CD14-positive monocyte (primary cell): Measurements from ENCODE around the gene OR4A16. TPM values are rescaled to one million over a fixed set of nuclear protein-coding genes. Genes with fewer than 3 reads are reported as not detected.

Source experiments
- DNase-seq, 3 donors: peaks; one replicate each; pipeline ENCODE4 v3.0.0-alpha.2; 2011 to 2022
- H2AFZ ChIP-seq: 2 replicates; pipeline ENCODE4 v1.6.0; 2012; ENCODE audit warnings: mild to moderate bottlenecking, low read depth, low read length, inconsistent platforms; ENCODE audit not compliant: insufficient read depth, poor library complexity, severe bottlenecking
- H3K27ac ChIP-seq, 2 donors: 1 replicate in 1 of 2; 2 replicates in 1 of 2; pipeline ENCODE4 v1.5.1; 2012 to 2013; ENCODE audit warnings: low read length in 2 of 2, control low read depth in 1 of 2, inconsistent platforms in 1 of 2, low read depth in 1 of 2, mild to moderate bottlenecking in 1 of 2
- H3K27me3 ChIP-seq, 2 donors: one replicate each; pipeline versions ENCODE4 v1.6.0 to v1.6.1; 2011 to 2013; ENCODE audit warnings: low read length in 2 of 2; ENCODE audit not compliant: control insufficient read depth in 2 of 2, insufficient read depth in 2 of 2
- H3K36me3 ChIP-seq, 2 donors: replicated peaks in 1 of 2; 1 replicate in 1 of 2; 2 replicates in 1 of 2; pipeline versions ENCODE4 v1.5.1 to v1.6.1; 2012 to 2013; ENCODE audit warnings: low read length in 2 of 2, control low read depth in 1 of 2, inconsistent platforms in 1 of 2, mild to moderate bottlenecking in 1 of 2; ENCODE audit not compliant: insufficient read depth in 2 of 2, control insufficient read depth in 1 of 2
- H3K4me1 ChIP-seq, 2 donors: 1 replicate in 1 of 2; 2 replicates in 1 of 2; pipeline versions ENCODE4 v1.5.1 to v1.6.1; 2012 to 2013; ENCODE audit warnings: low read length in 2 of 2, control low read depth in 1 of 2, inconsistent platforms in 1 of 2, mild to moderate bottlenecking in 1 of 2, moderate library complexity in 1 of 2; ENCODE audit not compliant: insufficient read depth in 2 of 2, control insufficient read depth in 1 of 2
- H3K4me2 ChIP-seq: replicated peaks from 2 replicates; pipeline ENCODE3; 2012; ENCODE audit warnings: low read length, moderate library complexity, mild to moderate bottlenecking; ENCODE audit not compliant: poor library complexity, severe bottlenecking; ENCODE audit errors: extremely low read depth
- H3K4me3 ChIP-seq, 3 experiments: fragments of 200-600 bp in 1 of 3; sonication (generic) in 1 of 3; replicated peaks in 1 of 3; 1 replicate in 2 of 3; 2 replicates in 1 of 3; pipeline ENCODE4 v1.5.1; 2011 to 2013; ENCODE audit warnings: low read length in 3 of 3, mild to moderate bottlenecking in 3 of 3, control low read depth in 2 of 3, low read depth in 2 of 3, inconsistent platforms in 1 of 3, moderate library complexity in 1 of 3
- H3K79me2 ChIP-seq: 2 replicates; pipeline ENCODE4 v1.6.0; 2012; ENCODE audit warnings: mild to moderate bottlenecking, control low read depth, inconsistent platforms, low read length, moderate library complexity; ENCODE audit not compliant: insufficient read depth
- H3K9ac ChIP-seq: 2 replicates; pipeline ENCODE4 v1.6.0; 2017; ENCODE audit warnings: low read length, mild to moderate bottlenecking; ENCODE audit not compliant: insufficient read depth, poor library complexity, severe bottlenecking
- H3K9me3 ChIP-seq, 2 donors: replicated peaks in 1 of 2; 1 replicate in 1 of 2; 2 replicates in 1 of 2; pipeline versions ENCODE4 v1.5.1 to v1.6.1; 2012 to 2013; ENCODE audit warnings: low read length in 2 of 2, control low read depth in 1 of 2; ENCODE audit not compliant: control insufficient read depth in 1 of 2, insufficient read depth in 1 of 2
- H4K20me1 ChIP-seq: 2 replicates; pipeline ENCODE4 v1.6.0; 2012; ENCODE audit warnings: mild to moderate bottlenecking, low read length, control low read depth, moderate library complexity; ENCODE audit not compliant: insufficient read depth
- H3K27ac Mint-ChIP-seq, 7 donors: one replicate each; pipeline ENCODE4 v1.8.0; 2020; ENCODE audit warnings: mild to moderate bottlenecking in 7 of 7, mixed read lengths in 7 of 7, moderate library complexity in 6 of 7, inconsistent platforms in 2 of 7
- H3K27me3 Mint-ChIP-seq, 3 donors: one replicate each; pipeline ENCODE4 v1.8.0; 2021 to 2022; ENCODE audit warnings: low read depth in 3 of 3, mild to moderate bottlenecking in 3 of 3, mixed read lengths in 3 of 3, moderate library complexity in 3 of 3, inconsistent platforms in 1 of 3
- H3K36me3 Mint-ChIP-seq, 2 donors: one replicate each; pipeline ENCODE4 v1.8.0; 2020; ENCODE audit warnings: mixed read lengths in 2 of 2, inconsistent platforms in 1 of 2, mild to moderate bottlenecking in 1 of 2
- H3K4me1 Mint-ChIP-seq: one replicate; pipeline ENCODE4 v1.8.0; 2020; ENCODE audit warnings: mild to moderate bottlenecking, mixed read lengths
- H3K4me3 Mint-ChIP-seq, 2 donors: one replicate each; pipeline ENCODE4 v1.8.0; 2020; ENCODE audit warnings: mild to moderate bottlenecking in 2 of 2, mixed read lengths in 2 of 2, moderate library complexity in 1 of 2
- H3K9me3 Mint-ChIP-seq, 7 donors: one replicate each; pipeline ENCODE4 v1.8.0; 2020 to 2022; ENCODE audit warnings: mixed read lengths in 7 of 7, mild to moderate bottlenecking in 6 of 7, moderate library complexity in 6 of 7, inconsistent platforms in 2 of 7
- WGBS: methylation state at CpG from one replicate; pipeline ENCODE4 v1.1.5; 2013; ENCODE audit warnings: missing lambda C conversion rate; ENCODE audit not compliant: insufficient coverage; 5-methylcytosine and 5-hydroxymethylcytosine counted together
- intact Hi-C, 2 donors: fragments of 100-400 bp; cut with micrococcal nuclease; formaldehyde crosslinking; loops; one replicate each; pipeline versions ENCODE4 v1.15.0 to v1.15.1; 2023
- polyA plus RNA-seq, 3 donors: library from polyadenylated mRNA; depleted of rRNA in 1 of 3; unstranded in 2 of 3; stranded (reverse) in 1 of 3; fragments of 300-500 nt in 2 of 3; fragments of >200 nt in 1 of 3; fragmentation: Illumina TruSeq in 2 of 3; gene quantifications; 1 replicate in 2 of 3; 2 replicates in 1 of 3; pipeline ENCODE4 v1.2.3, GENCODE V29; 2012 to 2021
- TF ChIP-seq, protein P1 (sequence below): fragments of 200-600 bp; IDR thresholded peaks from one replicate; pipeline ENCODE4 v1.8.0; 2022; ENCODE audit warnings: antibody characterized with exemption, mild to moderate bottlenecking

The OR4A16 gene
- polyA plus RNA-seq, 3 donors: not detected

DNA sequence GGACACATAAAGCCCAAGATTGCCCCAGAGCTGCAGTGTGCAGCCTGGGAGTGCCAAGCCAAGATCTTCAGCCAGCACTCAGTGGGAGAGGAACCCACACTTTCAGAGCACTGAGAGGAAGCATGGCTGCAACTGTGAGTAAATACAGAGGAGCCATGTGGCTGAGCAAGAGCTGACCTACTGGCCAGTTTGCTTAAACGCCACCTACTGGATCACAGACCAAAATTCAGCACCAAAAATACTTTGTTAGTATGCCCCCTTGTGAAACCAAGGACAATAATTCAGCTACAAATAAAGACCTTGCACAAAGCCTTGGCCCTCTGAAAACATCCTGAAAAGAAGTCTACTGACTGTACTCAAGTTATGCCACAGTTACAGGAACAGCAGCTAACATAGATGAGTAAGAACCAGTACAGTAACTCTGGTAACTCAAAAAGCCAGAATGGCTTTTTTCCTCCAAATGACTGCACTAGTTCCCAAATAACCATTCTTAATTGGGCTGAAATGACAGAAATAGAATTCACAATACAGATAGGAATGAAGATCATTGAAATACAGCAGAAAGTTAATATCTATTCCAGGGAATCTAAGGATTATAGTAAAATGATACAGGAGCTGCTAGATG, 14.7 kb downstream of the OR4A16 start:
- H3K27ac Mint-ChIP-seq: no peak overlapping the region
- no peak overlapping the region for H3K4me3 ChIP-seq
- no peaks in the 10 kb centered on the region for H3K36me3 Mint-ChIP-seq
- no peak overlapping the region for H2AFZ ChIP-seq
- WGBS: 0% methylated on average over 1 of the region's 1 CpG
- H3K9me3 Mint-ChIP-seq: peaks cover 3 to 27% (median 5%) of the 10 kb centered on the region in 7 donors
- no peak overlapping the region for H3K27ac ChIP-seq
- H3K27me3 Mint-ChIP-seq: no peaks in the 10 kb centered on the region
- H3K4me3 Mint-ChIP-seq: no peak overlapping the region
- no peaks in the 10 kb centered on the region for H3K4me1 ChIP-seq
- intact Hi-C loops: no loop called here
- H3K4me1 Mint-ChIP-seq: no peaks in the 10 kb centered on the region
- DNase-seq: no peak
- H3K79me2 ChIP-seq: no peaks in the 10 kb centered on the region
- peaks cover 20 to 53% of the 10 kb centered on the region in 2 donors for H3K9me3 ChIP-seq
- TF ChIP-seq, protein P1, sequence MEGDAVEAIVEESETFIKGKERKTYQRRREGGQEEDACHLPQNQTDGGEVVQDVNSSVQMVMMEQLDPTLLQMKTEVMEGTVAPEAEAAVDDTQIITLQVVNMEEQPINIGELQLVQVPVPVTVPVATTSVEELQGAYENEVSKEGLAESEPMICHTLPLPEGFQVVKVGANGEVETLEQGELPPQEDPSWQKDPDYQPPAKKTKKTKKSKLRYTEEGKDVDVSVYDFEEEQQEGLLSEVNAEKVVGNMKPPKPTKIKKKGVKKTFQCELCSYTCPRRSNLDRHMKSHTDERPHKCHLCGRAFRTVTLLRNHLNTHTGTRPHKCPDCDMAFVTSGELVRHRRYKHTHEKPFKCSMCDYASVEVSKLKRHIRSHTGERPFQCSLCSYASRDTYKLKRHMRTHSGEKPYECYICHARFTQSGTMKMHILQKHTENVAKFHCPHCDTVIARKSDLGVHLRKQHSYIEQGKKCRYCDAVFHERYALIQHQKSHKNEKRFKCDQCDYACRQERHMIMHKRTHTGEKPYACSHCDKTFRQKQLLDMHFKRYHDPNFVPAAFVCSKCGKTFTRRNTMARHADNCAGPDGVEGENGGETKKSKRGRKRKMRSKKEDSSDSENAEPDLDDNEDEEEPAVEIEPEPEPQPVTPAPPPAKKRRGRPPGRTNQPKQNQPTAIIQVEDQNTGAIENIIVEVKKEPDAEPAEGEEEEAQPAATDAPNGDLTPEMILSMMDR: no peak
- no peak overlapping the region for H3K9ac ChIP-seq
- H3K4me2 ChIP-seq: no peak overlapping the region
- H4K20me1 ChIP-seq: no peaks in the 10 kb centered on the region
- no peaks in the 10 kb centered on the region for H3K27me3 ChIP-seq
- H3K36me3 ChIP-seq: no peaks in the 10 kb centered on the region

DNA sequence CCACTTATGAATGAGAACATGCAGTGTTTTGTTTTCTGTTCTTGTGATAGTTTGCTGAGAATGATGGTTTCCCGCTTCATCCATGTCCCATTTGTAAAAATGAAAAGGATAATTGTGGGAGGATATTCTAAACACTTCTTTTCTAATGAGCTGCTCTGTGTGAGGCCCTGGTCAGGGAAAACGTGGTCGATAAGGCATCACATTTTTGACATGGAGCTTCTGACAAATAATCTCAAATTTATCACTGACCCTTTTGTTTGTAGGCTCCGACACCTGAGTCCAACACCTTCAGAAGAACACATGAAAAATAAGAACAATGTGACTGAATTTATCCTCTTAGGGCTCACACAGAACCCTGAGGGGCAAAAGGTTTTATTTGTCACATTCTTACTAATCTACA, 24.7 kb downstream of the OR4A16 start, which contains the start of gene OR4A15:
TSS of gene OR4A15 (plus strand) at position 301 of the 400 bp plus-strand sequence. CDS start at position 301, 0 bp downstream.
- Mint-ChIP-seq H3K9me3 (peaks cover 2 to 11% (median 5%) of the 10 kb centered on the region in 7 donors), H3K4me1 (no peaks in the 10 kb centered on the region), H3K27ac (no peak within 1 kb of the TSS), H3K4me3 (no peak within 1 kb of the TSS), H3K36me3 (no peaks in the 10 kb centered on the region), H3K27me3 (no peaks in the 10 kb centered on the region)
- no peaks in the 10 kb centered on the region for H3K79me2 ChIP-seq
- H3K9me3 ChIP-seq: peaks cover 6 to 26% of the 10 kb centered on the region in 2 donors
- TF ChIP-seq, protein P1: no peak
- H3K4me1 ChIP-seq: no peaks in the 10 kb centered on the region
- intact Hi-C loops: no loop called here
- H4K20me1 ChIP-seq: no peaks in the 10 kb centered on the region
- no peaks in the 10 kb centered on the region for H3K36me3 ChIP-seq
- H2AFZ ChIP-seq: no peak within 1 kb of the TSS
- H3K27me3 ChIP-seq: no peaks in the 10 kb centered on the region
- no peak within 1 kb of the TSS for H3K4me2 ChIP-seq
- H3K9ac ChIP-seq: no peak within 1 kb of the TSS
- no peak for DNase-seq
- 77% methylated on average over 3 of the region's 4 CpGs for WGBS
- no peak within 1 kb of the TSS for H3K27ac ChIP-seq
- no peak within 1 kb of the TSS for H3K4me3 ChIP-seq

Other genes with a start within 250 kb of the OR4A16 start
- gene TRIM48, start 81.0 kb upstream of the OR4A16 start, polyA plus RNA-seq: not detected
- not detected for gene OR4A15, start 24.8 kb downstream of the OR4A16 start, polyA plus RNA-seq
- gene OR4C15, start 211.3 kb downstream of the OR4A16 start, polyA plus RNA-seq: not detected
- gene OR4C16, start 228.9 kb downstream of the OR4A16 start, polyA plus RNA-seq: not detected